ENCODE data around the gene HSPBAP1.

DNA sequence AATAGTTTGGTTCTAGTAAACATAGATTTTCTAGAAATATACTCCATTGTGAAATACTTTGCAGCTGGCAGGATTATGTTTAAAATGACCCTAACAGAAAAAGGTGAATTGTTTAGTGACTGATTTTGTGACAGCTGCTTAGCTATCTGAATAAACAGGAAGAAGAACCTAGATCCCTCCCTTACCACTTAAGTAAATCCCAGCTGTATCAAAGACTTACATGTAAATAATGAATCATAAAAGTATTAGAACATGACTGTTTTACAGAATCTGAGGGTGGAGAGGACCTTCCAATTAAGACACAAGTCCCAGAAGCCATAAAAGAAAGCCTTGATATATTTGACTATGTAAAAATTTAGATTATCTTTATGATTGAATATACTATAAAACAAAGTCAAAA, 17.1 kb upstream of the HSPBAP1 start:
- TF ChIP-seq CTCF (IDR thresholded peaks at IDR 0.05): no peak
- TF ChIP-seq EP300 (IDR thresholded peaks at IDR 0.05; ENCODE audit: low read depth): no peak
- no peak for TF ChIP-seq POLR2A (IDR thresholded peaks at IDR 0.05)
- no peak for TF ChIP-seq POLR2AphosphoS5 (IDR thresholded peaks at IDR 0.05)
